ENCODE measurements around the gene TUT1.

DNA sequence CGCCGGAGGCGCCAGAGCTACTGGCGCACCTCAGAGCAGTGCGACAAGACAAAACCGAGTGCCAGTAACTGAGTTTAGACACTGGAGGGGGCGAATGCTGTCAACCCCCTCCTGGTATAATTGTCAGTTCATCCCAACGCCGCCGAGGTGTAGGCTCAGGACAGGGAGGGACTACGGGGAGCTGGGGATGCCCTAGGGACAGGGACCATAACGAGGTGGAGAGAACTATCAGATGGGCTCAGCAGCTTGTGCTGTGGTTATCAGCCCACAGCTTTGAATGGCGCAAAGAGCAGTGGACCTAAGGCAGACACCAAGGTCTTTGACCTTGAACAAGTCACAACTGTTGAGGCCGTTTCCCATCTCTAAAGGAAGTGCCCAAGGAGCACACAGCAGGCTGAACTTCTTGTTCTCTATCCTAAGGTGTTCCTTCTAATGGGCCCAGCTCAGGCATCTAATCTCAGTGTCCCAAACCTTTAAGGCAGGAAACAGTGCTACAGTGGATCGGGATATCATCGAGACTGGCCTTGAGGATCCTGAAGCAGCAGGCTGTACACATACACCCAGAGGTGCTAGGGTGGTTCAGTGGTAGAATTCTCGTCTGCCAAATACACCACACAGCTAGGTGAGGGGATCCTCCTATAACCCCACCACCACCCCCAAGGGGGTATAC is 958 bp upstream of the TUT1 start:
- TF ChIP-seq, protein P1, sequence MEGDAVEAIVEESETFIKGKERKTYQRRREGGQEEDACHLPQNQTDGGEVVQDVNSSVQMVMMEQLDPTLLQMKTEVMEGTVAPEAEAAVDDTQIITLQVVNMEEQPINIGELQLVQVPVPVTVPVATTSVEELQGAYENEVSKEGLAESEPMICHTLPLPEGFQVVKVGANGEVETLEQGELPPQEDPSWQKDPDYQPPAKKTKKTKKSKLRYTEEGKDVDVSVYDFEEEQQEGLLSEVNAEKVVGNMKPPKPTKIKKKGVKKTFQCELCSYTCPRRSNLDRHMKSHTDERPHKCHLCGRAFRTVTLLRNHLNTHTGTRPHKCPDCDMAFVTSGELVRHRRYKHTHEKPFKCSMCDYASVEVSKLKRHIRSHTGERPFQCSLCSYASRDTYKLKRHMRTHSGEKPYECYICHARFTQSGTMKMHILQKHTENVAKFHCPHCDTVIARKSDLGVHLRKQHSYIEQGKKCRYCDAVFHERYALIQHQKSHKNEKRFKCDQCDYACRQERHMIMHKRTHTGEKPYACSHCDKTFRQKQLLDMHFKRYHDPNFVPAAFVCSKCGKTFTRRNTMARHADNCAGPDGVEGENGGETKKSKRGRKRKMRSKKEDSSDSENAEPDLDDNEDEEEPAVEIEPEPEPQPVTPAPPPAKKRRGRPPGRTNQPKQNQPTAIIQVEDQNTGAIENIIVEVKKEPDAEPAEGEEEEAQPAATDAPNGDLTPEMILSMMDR (IDR thresholded peaks at IDR 0.05) = no peak
- no peak for TF ChIP-seq POLR2A (IDR thresholded peaks at IDR 0.05)

Measured in thyroid gland (tissue), 4 donors.